B cell (primary cell): ENCODE data around the gene OXNAD1.

Source experiments
- CTCF ChIP-seq: fragments of 200-600 bp; IDR thresholded peaks from one replicate; pipeline ENCODE4 v1.8.0; 2022; ENCODE audit warnings: antibody characterized with exemption, mild to moderate bottlenecking
- EZH2 ChIP-seq: IDR thresholded peaks from 2 replicates; pipeline ENCODE4 v1.6.1; 2012; ENCODE audit warnings: borderline replicate concordance, low read depth, mild to moderate bottlenecking, moderate library complexity, low read length; ENCODE audit not compliant: insufficient read depth, poor library complexity, severe bottlenecking

DNA sequence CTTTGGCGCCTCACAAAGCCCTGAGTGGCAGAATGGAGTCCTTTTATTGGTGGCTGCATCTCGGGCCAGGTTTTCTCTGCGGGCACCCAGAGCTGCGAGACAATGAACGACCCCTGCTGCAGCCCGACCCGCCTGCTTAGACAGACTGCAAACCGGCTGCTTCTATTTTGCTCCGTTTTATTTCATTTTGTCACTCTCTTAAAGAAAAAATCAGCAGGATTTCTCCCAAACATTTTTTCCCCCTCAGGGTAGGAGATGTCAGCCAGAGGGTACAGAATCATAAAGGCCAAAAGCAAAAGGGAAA lies 64.8 kb downstream of the OXNAD1 start:
- TF ChIP-seq CTCF (no peak), EZH2 (no peak)
